ENCODE results near the gene THSD4. TPM values are rescaled to one million over a fixed set of nuclear protein-coding genes. Genes with fewer than 3 reads are reported as not detected.

Gene THSD4
- polyA plus RNA-seq, 12 donors: 18.2 to 45.9 (median 26.2) TPM; not detected in 1

DNA sequence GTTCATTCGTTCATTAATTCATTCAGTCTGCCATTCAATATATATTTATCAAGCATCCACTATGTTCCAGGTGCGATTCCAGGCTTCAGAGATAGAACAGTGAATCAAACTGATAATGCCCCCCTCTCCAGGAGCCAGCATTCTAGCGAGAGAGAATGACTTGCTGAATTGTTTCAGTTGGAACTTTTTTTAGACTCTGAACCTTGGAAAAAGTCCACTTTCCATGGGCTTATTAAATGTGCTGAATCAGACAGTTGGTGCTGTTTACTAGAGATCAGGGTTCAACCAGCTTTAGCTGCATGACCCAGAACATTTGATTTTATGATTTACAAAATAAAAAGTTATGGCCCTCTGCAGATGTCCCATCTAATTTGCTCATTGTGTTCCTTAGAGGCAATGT is 213.2 kb downstream of the THSD4 start:
- DNase-seq: no peak

DNA sequence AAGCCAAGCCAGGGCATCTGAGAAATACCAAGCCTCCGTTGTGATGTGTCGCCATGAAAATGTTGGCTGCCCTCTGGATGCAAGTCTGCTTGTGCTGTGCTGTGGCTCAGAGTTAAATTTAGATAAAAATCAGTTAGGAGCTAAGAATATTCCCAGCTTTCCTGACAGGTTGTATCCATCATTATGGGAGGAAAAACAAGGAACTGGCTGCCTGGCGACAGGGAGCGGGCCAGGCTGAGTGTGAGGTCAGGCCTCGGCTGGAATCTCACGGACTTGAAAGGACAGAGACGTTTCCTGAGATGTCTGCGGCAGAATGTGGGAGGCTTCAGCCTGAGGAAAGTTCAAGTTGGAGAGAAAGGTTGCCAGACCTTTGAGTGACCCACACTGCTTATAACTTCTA is 213.8 kb downstream of the THSD4 start:
- peak; percentile 44 for DNase-seq

DNA sequence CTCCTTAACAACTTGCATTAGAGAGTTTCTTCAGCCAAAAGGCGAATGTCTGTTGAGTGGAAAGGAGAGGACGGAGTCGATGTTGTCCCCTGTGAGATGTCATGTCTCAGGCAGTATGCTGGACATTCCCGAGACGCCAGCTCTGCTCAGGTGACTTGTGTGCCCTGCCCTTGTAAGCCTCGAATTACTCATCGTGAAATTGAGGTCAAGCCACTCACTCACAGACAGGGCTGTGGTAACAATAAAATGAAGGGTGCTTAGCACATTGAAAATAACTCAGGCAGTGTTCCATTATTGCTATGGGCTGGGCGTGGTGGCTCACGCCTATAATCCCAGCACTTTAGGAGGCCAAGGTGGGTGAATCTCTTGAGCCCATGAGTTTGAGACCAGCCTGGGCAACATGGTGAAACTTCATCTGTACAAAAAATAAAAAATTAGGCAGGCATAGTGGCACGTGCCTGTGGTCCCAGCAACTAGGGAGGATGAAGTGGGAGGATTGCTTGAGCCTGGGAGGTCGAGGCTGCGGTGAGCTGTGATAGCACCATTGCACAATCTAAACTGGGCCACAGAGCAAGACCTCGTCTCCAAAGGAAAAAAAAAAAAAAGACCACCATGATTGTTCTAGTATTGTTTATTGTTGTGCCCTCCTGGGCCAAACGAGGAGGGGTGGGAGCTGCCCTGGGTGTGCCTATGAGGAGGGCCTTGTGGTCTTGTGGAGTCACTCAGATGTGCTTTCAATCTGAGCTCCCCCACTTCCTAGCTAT is 214.4 kb downstream of the THSD4 start:
- no peak for DNase-seq

DNA sequence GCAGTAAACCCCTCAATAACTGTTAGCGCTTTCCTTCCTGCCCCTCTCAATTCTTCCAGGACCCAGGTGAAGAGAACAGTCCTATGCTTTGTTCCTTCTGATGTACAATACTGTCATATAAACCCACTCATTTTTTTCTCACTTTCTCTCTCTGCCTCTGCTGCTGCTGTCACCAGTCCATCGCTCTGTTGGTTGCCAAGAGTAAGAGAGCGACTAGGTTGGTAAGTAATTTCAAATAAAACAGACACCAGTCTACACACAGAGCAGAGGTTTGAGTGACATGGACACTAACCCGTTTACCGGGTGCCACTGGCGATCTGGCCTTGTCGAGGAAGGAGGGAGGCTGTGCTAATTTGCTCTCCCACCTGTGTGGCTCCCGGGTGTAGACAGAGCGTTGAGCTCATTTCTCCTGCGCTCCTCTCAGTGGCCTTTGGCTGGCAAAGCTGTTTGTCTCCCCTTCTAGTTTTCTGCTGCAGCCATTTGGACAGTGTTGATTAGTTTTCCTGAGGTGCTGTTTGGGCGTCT is 215.4 kb downstream of the THSD4 start:
- DNase-seq: no peak

GRCh38 chr15:71331173-71331572 is 215.9 kb downstream of the THSD4 start:
- peak; percentile 43 for DNase-seq

DNA sequence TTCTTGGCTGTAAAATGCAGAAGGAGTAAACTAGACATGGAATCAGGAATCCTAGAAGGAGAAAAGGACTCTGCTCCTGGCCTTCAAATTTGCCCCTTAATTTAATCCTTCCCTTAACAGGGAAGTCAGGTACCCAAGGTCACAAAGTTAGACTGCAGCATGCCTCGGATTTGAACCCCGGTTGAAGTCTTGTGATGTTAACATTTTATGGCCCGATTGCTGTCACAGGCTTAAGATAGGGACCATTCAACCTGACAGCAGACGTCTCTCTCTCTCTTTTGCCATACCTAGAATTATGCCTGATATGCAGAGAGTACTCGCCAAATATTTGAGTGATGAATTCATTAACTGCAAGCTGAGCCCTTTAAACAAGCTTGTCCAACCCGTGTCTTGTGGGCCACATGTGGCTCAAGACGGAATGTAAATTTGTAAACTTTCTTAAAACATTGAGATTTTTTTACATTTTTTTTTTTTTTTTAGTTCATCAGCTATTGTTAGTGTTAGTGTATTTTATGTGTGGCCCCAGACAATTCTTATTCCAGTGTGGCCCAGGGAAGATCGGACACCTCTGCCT is 217.2 kb downstream of the THSD4 start:
- DNase-seq: no peak

- DNase-seq: no peak
Observed at GRCh38 chr15:71333136-71333700, 217.9 kb downstream of the THSD4 start.

GRCh38 chr15:71333839-71334238 is 218.6 kb downstream of the THSD4 start:
- no peak for DNase-seq

DNA sequence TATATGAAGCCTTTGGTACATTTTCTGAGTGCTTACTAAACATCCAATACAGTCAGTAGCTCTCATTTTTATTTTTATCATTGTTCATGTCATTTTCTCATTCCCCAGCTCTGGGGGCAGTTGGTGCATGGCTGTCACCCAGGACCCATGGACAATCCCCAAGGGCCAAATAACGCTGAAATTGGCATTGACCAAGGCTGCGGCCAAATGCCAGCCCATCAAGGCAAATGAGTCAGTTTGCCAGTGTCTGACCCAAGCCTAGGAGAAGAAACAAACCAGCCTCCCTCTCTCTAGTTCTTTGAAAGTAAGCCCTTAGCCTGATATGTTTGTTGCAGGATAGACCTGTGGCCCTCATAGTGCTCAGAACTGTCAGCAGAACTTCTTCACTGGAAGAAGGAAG is 219.2 kb downstream of the THSD4 start:
- DNase-seq: no peak

- no peak for DNase-seq
Observed at GRCh38 chr15:71334873-71335272, 219.6 kb downstream of the THSD4 start.

DNA sequence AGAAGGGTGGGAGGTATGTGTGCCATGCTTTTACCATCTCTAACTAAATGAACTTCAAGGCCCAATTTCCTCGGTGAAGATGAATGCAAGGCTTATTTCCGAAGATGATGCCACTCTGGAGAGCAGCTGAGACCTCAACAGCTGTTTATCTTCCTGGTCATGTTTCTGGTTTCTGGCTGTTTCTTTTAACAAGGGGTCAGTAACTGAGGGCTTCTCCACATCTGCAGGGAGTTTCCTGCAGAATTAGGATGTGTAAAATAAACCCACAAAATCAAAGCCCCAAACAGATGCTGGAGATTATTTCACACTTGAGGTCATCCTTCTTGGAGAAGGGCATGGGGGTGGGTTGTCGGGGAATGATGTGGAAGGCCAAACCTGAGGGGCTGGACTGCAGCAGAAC is 220.3 kb downstream of the THSD4 start:
- DNase-seq: no peak

- no peak for DNase-seq
Observed at GRCh38 chr15:71336671-71337070, 221.4 kb downstream of the THSD4 start.

DNA sequence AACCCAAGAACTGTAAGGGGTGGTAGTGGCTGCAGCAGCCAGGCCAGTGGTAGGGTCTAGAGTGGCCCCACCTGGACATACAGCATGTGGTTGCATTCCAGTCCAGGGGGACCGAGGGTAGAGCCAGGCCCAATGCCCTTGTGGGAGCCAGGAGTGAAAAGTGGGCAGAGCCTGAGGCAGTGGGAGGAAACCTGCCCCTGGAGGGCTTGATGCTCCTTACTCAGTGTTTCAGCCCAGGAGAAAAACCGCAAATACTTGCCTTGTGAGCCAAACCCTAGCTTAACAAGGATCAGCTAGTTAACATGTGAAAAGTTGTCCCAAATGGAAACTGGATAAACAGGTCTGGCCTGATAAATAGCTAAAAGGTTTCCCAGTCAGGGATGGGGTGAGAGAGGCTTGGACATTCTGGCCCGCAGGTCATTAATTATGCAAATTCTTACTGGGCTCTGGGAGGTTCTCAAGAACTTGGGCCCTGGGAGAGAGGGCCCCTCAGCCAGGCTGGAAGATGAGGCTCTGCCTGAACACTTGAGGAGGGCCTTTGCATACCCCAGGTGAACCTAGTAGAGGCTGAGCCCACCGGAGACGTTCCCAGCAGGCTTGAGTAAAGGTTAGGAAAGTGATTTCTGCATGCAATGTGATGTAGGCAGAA is 222.1 kb downstream of the THSD4 start:
- no peak for DNase-seq

DNA sequence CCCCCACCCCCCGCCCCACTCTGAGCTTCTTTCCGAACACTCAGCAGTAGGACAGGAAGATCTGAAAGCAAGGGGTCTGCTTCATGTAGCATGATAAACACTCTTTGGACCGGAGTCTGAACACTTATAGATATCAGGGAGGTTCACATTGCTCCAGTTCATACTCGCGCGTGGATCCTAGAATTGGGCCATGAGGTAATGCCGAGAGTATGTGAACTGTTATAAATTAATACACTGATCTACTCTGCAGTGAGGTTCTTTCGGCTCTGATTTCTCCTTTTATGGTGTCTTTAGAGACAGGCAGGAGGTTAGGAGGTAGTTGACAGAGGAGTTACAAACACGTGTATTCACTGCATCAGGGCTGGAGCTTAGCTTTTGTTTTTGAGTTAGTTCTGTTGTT is 223.0 kb downstream of the THSD4 start:
- no peak for DNase-seq

- DNase-seq: no peak
Observed at GRCh38 chr15:71338827-71339542, 223.7 kb downstream of the THSD4 start.

DNA sequence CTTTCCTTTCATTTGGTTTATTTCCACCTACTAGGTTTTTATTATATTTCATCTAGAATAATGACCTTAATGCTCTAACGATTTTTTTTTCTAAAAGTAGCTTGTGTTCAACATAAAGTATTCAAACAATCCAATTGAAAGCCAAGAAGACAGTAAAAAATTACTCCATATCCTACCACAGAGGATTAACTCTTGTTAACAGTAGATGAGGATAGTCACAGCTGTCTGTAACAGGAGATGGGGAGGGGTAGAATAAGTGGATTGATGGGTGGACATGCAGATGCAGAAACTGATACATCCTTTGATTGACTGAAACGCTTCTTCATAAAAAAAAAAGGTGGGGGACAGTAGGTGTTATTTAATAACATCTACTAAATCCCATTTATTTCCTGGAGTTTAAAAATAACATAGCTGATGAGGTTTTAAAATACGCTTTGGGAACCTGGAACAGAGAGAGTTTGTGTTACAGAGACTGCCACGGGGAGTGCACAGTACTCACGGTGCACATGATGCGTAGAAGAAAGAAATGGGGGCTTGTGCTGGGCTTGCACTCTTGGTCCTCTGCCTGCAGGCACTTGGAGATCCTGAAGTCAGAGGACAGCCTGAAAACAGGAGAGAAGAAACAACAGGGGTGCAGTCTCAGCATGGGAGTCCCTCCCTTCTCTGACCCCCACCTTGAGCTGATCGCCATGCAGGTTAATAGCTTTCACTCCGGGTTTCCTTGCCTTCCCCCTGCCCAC is 226.7 kb downstream of the THSD4 start:
- DNase-seq: no peak

GRCh38 chr15:71342658-71343057 is 227.4 kb downstream of the THSD4 start:
- DNase-seq: no peak

GRCh38 chr15:71344316-71344715 is 229.0 kb downstream of the THSD4 start:
- no peak for DNase-seq

DNA sequence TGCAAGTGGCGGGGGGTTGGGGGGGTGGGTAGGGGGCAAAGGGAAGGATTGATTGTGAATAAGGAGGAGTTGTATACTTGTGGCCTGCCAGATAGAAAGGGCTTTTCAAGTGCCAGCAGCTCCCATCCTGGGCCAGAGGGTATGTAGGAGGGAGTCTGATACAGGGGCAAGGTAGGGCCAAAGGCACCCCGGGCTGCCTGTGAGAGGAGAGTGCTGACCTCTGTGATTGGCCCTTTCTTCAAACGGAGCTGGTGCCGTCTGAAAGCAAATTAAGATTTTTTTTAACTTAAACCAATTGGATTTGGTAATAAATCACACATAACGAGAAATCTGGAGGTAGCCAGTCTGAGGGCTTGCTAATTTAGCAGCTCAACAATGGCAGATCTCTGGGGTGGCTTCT is 229.9 kb downstream of the THSD4 start:
- no peak for DNase-seq

GRCh38 chr15:71346464-71346863 is 231.2 kb downstream of the THSD4 start:
- DNase-seq: no peak

GRCh38 chr15:71348597-71348996 is 233.3 kb downstream of the THSD4 start:
- no peak for DNase-seq
